ENCODE results near the gene RHBDL1. TPM values are rescaled to one million over a fixed set of nuclear protein-coding genes. Genes with fewer than 3 reads are reported as not detected.
A peak's percentile ranks its signal among the peaks of the same experiment; 100 is the strongest.

The RHBDL1 gene
- total RNA-seq, 1 donor: 1.3 TPM

DNA sequence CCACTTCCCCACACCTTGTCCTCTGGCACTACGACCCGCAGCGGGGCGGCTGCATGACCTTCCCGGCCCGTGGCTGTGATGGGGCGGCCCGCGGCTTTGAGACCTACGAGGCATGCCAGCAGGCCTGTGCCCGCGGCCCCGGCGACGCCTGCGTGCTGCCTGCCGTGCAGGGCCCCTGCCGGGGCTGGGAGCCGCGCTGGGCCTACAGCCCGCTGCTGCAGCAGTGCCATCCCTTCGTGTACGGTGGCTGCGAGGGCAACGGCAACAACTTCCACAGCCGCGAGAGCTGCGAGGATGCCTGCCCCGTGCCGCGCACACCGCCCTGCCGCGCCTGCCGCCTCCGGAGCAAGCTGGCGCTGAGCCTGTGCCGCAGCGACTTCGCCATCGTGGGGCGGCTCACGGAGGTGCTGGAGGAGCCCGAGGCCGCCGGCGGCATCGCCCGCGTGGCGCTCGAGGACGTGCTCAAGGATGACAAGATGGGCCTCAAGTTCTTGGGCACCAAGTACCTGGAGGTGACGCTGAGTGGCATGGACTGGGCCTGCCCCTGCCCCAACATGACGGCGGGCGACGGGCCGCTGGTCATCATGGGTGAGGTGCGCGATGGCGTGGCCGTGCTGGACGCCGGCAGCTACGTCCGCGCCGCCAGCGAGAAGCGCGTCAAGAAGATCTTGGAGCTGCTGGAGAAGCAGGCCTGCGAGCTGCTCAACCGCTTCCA lies 42.0 kb upstream of the RHBDL1 start:
- DNase-seq (ENCODE audit: low read depth): no peak
- TF ChIP-seq, protein P1, sequence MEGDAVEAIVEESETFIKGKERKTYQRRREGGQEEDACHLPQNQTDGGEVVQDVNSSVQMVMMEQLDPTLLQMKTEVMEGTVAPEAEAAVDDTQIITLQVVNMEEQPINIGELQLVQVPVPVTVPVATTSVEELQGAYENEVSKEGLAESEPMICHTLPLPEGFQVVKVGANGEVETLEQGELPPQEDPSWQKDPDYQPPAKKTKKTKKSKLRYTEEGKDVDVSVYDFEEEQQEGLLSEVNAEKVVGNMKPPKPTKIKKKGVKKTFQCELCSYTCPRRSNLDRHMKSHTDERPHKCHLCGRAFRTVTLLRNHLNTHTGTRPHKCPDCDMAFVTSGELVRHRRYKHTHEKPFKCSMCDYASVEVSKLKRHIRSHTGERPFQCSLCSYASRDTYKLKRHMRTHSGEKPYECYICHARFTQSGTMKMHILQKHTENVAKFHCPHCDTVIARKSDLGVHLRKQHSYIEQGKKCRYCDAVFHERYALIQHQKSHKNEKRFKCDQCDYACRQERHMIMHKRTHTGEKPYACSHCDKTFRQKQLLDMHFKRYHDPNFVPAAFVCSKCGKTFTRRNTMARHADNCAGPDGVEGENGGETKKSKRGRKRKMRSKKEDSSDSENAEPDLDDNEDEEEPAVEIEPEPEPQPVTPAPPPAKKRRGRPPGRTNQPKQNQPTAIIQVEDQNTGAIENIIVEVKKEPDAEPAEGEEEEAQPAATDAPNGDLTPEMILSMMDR (IDR thresholded peaks at IDR 0.05; ENCODE audit: insufficient read depth, low read depth, low read length): no peak
- H3K4me3 ChIP-seq (ENCODE audit: low read depth, low read length): no peak overlapping the region

DNA sequence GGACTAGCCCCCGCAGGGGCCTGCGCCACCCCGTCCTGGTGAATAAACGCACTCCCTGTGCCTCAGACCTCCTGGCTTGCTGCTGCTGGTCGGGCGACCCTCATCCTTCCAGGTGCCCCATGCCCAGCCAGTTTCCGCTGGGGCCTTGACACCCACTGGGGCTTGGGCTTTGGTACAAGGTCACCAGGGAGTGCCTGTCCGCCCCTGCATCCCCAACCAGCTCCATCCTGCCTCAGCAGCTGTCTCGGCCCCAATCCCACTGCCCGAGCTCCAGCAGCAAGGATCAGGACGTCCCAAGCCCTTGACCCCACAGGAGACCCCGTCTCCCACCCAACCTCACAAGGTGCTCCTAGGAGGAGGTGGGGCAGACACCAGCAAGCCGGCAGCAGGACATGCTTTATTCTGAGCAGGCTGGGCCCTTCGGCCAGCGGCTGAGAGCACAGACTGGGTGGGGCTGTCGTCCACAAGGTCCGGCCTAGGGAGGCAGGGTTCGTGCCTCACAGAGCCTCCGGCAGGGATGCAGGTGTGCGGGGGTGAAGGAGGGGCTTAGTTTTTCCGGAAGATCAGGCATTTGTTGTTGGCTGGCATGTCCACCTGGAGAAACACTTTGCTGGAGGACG lies 41.3 kb upstream of the RHBDL1 start:
- no peak for DNase-seq (ENCODE audit: low read depth)
- TF ChIP-seq, protein P1 (IDR thresholded peaks at IDR 0.05; ENCODE audit: insufficient read depth, low read depth, low read length): no peak
- H3K4me3 ChIP-seq (ENCODE audit: low read depth, low read length): no peak overlapping the region

DNA sequence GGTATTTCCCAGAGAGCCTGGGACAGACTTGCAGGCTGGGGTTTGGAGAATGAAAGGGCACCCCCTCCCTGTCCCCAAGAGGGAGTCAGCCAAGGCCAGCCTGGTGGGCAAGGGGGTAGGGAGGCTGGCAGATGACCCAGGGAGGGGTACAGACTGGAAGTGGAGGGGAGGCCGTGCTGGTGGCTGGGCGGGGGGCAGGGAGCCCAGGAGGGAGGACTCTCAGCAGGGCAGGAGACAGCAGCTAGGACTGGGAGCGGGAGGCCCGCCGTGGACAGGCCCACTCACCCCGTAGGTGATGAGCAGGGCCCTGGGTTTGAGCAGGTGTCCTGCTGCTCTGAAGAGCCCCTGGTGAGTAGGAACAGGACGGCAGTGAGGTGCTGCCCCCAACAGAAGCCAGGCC lies 40.5 kb upstream of the RHBDL1 start:
- peak overlapping the region; percentile 87 for H3K4me3 ChIP-seq (ENCODE audit: low read depth, low read length)
- DNase-seq (ENCODE audit: low read depth): no peak
- TF ChIP-seq, protein P1 (IDR thresholded peaks at IDR 0.05; ENCODE audit: insufficient read depth, low read depth, low read length): no peak

DNA sequence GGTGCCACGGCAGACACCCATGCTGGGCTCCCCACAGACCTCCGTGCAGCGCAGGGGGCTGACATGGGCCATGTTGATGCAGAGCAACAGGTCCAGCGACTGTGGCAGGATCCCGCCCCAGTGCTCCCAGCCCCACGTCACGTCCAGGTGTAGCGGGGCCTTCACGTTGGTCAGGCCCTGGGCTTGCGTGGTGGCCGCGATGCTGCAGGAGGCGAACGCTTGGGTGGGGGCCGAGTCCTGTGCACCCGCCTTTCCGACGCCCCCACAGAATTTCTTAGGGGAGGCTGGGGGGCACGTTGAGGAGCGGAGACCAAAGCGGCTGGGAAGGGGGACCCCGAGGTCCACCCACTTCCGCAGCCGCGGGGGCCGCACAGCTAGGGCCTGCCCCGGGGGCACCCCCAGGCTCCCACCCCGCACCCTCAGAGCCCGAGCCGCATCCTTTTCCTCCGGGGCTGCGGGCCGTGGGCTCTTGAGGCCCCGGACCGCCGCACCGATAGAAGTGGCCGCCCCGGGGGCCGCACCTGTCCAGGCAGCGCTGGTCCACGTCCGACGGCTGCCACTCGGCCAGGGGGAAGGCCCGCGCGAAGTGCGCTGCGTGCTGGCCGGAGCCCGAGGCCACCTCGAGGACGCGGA lies 39.8 kb upstream of the RHBDL1 start:
- DNase-seq (ENCODE audit: low read depth): no peak
- TF ChIP-seq, protein P1 (IDR thresholded peaks at IDR 0.05; ENCODE audit: insufficient read depth, low read depth, low read length): no peak
- peak overlapping the region; percentile 87 for H3K4me3 ChIP-seq (ENCODE audit: low read depth, low read length)

DNA sequence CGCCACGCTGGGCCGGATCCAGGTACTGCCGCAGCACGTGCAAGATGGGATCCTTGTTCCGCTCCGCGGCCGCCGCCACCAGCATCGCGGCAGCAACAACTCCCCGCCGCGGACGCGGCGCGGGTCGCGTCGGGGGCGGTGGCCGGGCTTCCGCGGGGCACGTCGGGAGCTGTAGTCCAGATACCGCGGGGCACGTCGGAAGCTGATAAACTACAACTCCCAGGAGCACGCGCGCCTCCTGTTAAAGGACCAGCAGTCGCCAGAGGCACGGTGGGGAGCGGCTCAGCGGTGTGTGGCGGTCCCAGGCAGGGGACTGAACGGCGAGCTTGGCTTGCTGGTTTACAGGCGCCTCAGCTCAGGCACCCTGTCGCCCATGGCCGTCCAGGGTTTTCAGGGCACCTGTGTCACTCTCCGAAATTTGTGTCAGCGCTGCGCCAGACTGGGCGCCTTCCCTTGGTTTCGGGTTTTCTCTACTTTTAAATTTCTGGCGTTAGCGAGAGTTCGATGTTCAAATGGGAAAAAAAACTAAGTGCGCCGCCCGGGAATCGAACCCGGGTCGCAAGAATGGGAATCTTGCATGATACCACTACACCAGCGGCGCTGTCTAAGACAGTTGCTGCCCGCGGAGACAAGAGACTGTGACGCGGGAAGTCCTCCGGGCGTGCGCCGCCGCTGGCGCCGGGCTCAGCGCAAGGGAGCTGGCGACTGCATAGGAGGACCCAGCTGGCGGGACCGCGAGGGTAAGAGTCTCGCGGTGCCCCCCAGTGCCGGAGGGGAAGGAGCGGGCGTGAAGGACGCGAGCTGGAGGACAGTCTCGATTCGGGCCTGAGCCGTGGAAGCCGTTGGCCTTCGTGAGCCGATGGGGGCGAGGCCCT lies 39.0 kb upstream of the RHBDL1 start, which contains the start of gene METTL26:
METTL26 (minus strand) TSS at position 100 of the 875 bp plus-strand sequence; CDS start at position 85, 15 bp downstream.
- peak; percentile 94 for DNase-seq (ENCODE audit: low read depth)
- TF ChIP-seq, protein P1 (IDR thresholded peaks at IDR 0.05; ENCODE audit: insufficient read depth, low read depth, low read length): no peak
- H3K4me3 ChIP-seq (ENCODE audit: low read depth, low read length): peak within 1 kb of the TSS; percentile 87
